HCEC 1CT (cell line): ENCODE results near the gene MINDY4B.
"Not testable (repeated sequence)": the region's sequence is repeated elsewhere in the genome, so short reads cannot be mapped to it uniquely, and the experiment has no call there.

Experiments
- DNase-seq: peaks from one replicate; pipeline ENCODE4 v3.0.0-alpha.2; 2017

MINDY4B gene

GRCh38 chr3:150898046-150898754, 7.0 kb downstream of the MINDY4B start:
- no peak for DNase-seq

- no peak for DNase-seq
Measured at GRCh38 chr3:150897592-150897991, 7.6 kb downstream of the MINDY4B start.

- DNase-seq, result no peak
Measured at GRCh38 chr3:150890831-150891230, 14.4 kb downstream of the MINDY4B start.

- DNase-seq, result peak; percentile 22
Measured at GRCh38 chr3:150890295-150890694, 14.9 kb downstream of the MINDY4B start.

GRCh38 chr3:150889106-150889505, 16.1 kb downstream of the MINDY4B start:
- no peak for DNase-seq

- DNase-seq, result no peak
Measured at GRCh38 chr3:150887031-150887430, 18.2 kb downstream of the MINDY4B start.

GRCh38 chr3:150885535-150885934, 19.7 kb downstream of the MINDY4B start:
- DNase-seq, result no peak

- DNase-seq, result no peak
Measured at GRCh38 chr3:150878996-150879575, 26.2 kb downstream of the MINDY4B start.

GRCh38 chr3:150878290-150878689, 26.9 kb downstream of the MINDY4B start:
- DNase-seq, result no peak

- DNase-seq, result no peak
Measured at GRCh38 chr3:150877303-150877702, 27.9 kb downstream of the MINDY4B start.

- DNase-seq, result no peak
Measured at GRCh38 chr3:150876611-150877265, 28.5 kb downstream of the MINDY4B start.

GRCh38 chr3:150875548-150875947, 29.7 kb downstream of the MINDY4B start:
- no peak for DNase-seq

GRCh38 chr3:150874666-150875219, 30.5 kb downstream of the MINDY4B start:
- DNase-seq, result no peak

- DNase-seq, result peak; percentile 42
Measured at GRCh38 chr3:150871192-150871591, 34.0 kb downstream of the MINDY4B start.

GRCh38 chr3:150870406-150870805, 34.8 kb downstream of the MINDY4B start:
- DNase-seq, result peak; percentile 49

GRCh38 chr3:150868282-150868681, 37.0 kb downstream of the MINDY4B start:
- no peak for DNase-seq

- DNase-seq, result no peak
Measured at GRCh38 chr3:150867434-150867833, 37.8 kb downstream of the MINDY4B start.

GRCh38 chr3:150863921-150864320, 41.3 kb downstream of the MINDY4B start:
- DNase-seq, result not testable (repeated sequence)

- DNase-seq, result no peak
Measured at GRCh38 chr3:150861851-150862250, 43.4 kb downstream of the MINDY4B start.

- not testable (repeated sequence) for DNase-seq
Measured at GRCh38 chr3:150857936-150858335, 47.3 kb downstream of the MINDY4B start.

GRCh38 chr3:150850191-150850590, 55.0 kb downstream of the MINDY4B start:
- no peak for DNase-seq

- DNase-seq, result no peak
Measured at GRCh38 chr3:150848864-150849263, 56.4 kb downstream of the MINDY4B start.

- DNase-seq, result no peak
Measured at GRCh38 chr3:150847433-150847832, 57.8 kb downstream of the MINDY4B start.

GRCh38 chr3:150844484-150844883, 60.8 kb downstream of the MINDY4B start:
- no peak for DNase-seq
